ENCODE measurements around the gene POLQ. TPM values are rescaled to one million over a fixed set of nuclear protein-coding genes. Genes with fewer than 3 reads are reported as not detected.

The POLQ gene
- total and polyA plus RNA-seq, 2 donors (not counting 3 experiments of a cell fraction or from before 2014, with no cell fraction given): 1.8 to 10.8 TPM

DNA sequence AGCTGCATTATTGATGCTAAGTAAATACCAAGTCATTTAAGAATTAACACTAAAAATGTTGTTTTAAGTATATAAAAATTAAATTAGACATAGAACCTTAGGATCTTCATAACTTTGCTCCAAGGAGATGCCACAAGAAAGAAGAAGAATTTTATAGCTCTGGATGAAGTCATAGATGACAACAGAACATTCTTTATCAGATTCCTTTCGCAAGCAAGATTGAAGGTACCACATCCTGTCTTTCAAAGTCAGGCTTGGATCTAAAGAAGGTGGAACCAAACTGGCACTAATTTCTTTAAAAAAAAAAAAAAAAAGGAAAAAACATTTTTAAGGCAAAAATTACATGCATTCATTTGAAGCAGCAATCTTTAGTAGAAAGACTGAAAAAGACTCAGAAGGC lies 62.5 kb downstream of the POLQ start:
- no peak overlapping the region for H3K4me2 ChIP-seq (ENCODE audit: insufficient read depth, low read length)
- no peak for DNase-seq (ENCODE audit: low read depth, low spot score)
- peak overlapping the region; percentile 16 for H3K9ac ChIP-seq (replicated peaks; ENCODE audit: extremely low read depth, insufficient read depth, low read length)

More for the DNA sequence above, 62.5 kb downstream of the POLQ start:
- Histone ChIP-seq H3K4me1 (ENCODE audit: control insufficient read depth, extremely low read depth, insufficient read depth, low read length) (peaks cover 9% of the 10 kb centered on the region), H3K27me3 (ENCODE audit: control insufficient read depth in 2 of 2, insufficient read depth in 2 of 2, low read length in 2 of 2) (no peaks in the 10 kb centered on the region), H2AFZ (ENCODE audit: low read depth, low read length) (no peak overlapping the region), H3K4me3 (replicated peaks in 1 of 3; ENCODE audit: insufficient read depth in 1 of 3, low read depth in 1 of 3, low read length in 3 of 3) (no peak overlapping the region), H4K20me1 (replicated peaks; ENCODE audit: control insufficient read depth, extremely low read depth, insufficient read depth, low read length) (no peaks in the 10 kb centered on the region), H3K27ac (ENCODE audit: insufficient read depth, low read depth, low read length) (no peak overlapping the region), H3K9me3 (replicated peaks; ENCODE audit: control insufficient read depth, insufficient read depth, low read length) (no peaks in the 10 kb centered on the region), H3K9me1 (replicated peaks; ENCODE audit: control insufficient read depth, extremely low read depth, insufficient read depth, low read length) (no peaks in the 10 kb centered on the region), H3K36me3 (ENCODE audit: control insufficient read depth in 2 of 2, extremely low read depth in 1 of 2, insufficient read depth in 2 of 2, low read length in 2 of 2) (peaks cover 0 to 10% of the 10 kb centered on the region in 2 experiments), H3K79me2 (ENCODE audit: control insufficient read depth, insufficient read depth, low read length) (no peaks in the 10 kb centered on the region)
- dilution Hi-C loops (cut with MboI; ENCODE audit: extremely low pct_ligation_motif_present, low sequenced_read_pairs): no loop called here
- intact Hi-C loops (cut with micrococcal nuclease): no loop called here
- POLR2A ChIA-PET: no interaction called here
- BruUV-seq (replicated peaks): no TSS peak
- FAIRE-seq: no peak
- no peak for TF ChIP-seq MYC (IDR thresholded peaks at IDR 0.05; ENCODE audit: low read depth, low read length)
- TF ChIP-seq, protein P1, sequence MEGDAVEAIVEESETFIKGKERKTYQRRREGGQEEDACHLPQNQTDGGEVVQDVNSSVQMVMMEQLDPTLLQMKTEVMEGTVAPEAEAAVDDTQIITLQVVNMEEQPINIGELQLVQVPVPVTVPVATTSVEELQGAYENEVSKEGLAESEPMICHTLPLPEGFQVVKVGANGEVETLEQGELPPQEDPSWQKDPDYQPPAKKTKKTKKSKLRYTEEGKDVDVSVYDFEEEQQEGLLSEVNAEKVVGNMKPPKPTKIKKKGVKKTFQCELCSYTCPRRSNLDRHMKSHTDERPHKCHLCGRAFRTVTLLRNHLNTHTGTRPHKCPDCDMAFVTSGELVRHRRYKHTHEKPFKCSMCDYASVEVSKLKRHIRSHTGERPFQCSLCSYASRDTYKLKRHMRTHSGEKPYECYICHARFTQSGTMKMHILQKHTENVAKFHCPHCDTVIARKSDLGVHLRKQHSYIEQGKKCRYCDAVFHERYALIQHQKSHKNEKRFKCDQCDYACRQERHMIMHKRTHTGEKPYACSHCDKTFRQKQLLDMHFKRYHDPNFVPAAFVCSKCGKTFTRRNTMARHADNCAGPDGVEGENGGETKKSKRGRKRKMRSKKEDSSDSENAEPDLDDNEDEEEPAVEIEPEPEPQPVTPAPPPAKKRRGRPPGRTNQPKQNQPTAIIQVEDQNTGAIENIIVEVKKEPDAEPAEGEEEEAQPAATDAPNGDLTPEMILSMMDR (IDR thresholded peaks at IDR 0.05; ENCODE audit: extremely low read depth in 1 of 2, insufficient read depth in 1 of 2, low read depth in 1 of 2, low read length in 2 of 2): no peak
- TF ChIP-seq JUN (IDR thresholded peaks at IDR 0.05; ENCODE audit: borderline replicate concordance, insufficient read depth, insufficient read length, low read depth): no peak
- TF ChIP-seq FOS (IDR thresholded peaks at IDR 0.05; ENCODE audit: borderline replicate concordance, insufficient read depth, low read length): no peak
- TF ChIP-seq GATA2 (IDR thresholded peaks at IDR 0.05; ENCODE audit: insufficient read depth, insufficient read length, low read depth, low read length): no peak
- no peak for TF ChIP-seq POLR2A (IDR thresholded peaks at IDR 0.05; ENCODE audit: low read depth, low read length)
- TF ChIP-seq, protein P2, sequence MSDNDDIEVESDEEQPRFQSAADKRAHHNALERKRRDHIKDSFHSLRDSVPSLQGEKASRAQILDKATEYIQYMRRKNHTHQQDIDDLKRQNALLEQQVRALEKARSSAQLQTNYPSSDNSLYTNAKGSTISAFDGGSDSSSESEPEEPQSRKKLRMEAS (IDR thresholded peaks at IDR 0.05; ENCODE audit: insufficient read depth, insufficient read length): no peak
- no peak for TF ChIP-seq EZH2 (IDR thresholded peaks at IDR 0.05; ENCODE audit: borderline replicate concordance, low read depth, low read length, severe bottlenecking)
- TF ChIP-seq POLR2AphosphoS5 (IDR thresholded peaks at IDR 0.05; ENCODE audit: insufficient read depth, low read depth, low read length): no peak
- CTCF ChIA-PET: interaction anchor here (0.5 kb wide), 1 partner anchor 628 kb away, joined by 3 read pairs; no protein-coding TSS in a partner anchor

Measured in endothelial cell of umbilical vein (primary cell).